H9 (cell line): ENCODE results near the gene CSF1. TPM values are rescaled to one million over a fixed set of nuclear protein-coding genes. Genes with fewer than 3 reads are reported as not detected.

Experiments used
- DNase-seq: peaks from one replicate; pipeline ENCODE4 v3.0.0-alpha.2; 2017
- H2AFZ ChIP-seq: one replicate; pipeline ENCODE4 v1.6.1; 2013; ENCODE audit warnings: mild to moderate bottlenecking, low read length, control low read depth, moderate library complexity
- H2AK5ac ChIP-seq: 2 replicates; pipeline ENCODE4 v1.6.1; 2013; ENCODE audit warnings: low read length, control low read depth, mixed read lengths; ENCODE audit not compliant: insufficient read length
- H2BK120ac ChIP-seq: one replicate; pipeline ENCODE4 v1.6.1; 2013; ENCODE audit warnings: low read depth, mild to moderate bottlenecking, low read length, control low read depth, inconsistent platforms; ENCODE audit not compliant: poor library complexity, severe bottlenecking
- H2BK12ac ChIP-seq: 2 replicates; pipeline ENCODE4 v1.6.1; 2013; ENCODE audit warnings: low read length, control low read depth, mixed read lengths, low read depth; ENCODE audit not compliant: insufficient read length
- H2BK15ac ChIP-seq: 2 replicates; pipeline ENCODE4 v1.6.1; 2013; ENCODE audit warnings: low read depth, low read length, control low read depth
- H2BK20ac ChIP-seq: one replicate; pipeline ENCODE4 v1.6.1; 2013; ENCODE audit warnings: low read depth, mild to moderate bottlenecking, low read length, control low read depth, inconsistent platforms; ENCODE audit not compliant: poor library complexity, severe bottlenecking
- H2BK5ac ChIP-seq: 2 replicates; pipeline ENCODE4 v1.6.1; 2013; ENCODE audit warnings: low read length, control low read depth, mixed read lengths; ENCODE audit not compliant: insufficient read length
- H3K14ac ChIP-seq: 2 replicates; pipeline ENCODE4 v1.6.1; 2013; ENCODE audit warnings: low read length, control low read depth; ENCODE audit not compliant: insufficient read depth
- H3K18ac ChIP-seq: 2 replicates; pipeline ENCODE4 v1.6.1; 2013; ENCODE audit warnings: low read depth, mild to moderate bottlenecking, mixed read lengths, low read length, control low read depth; ENCODE audit not compliant: insufficient read length
- H3K23ac ChIP-seq: 2 replicates; pipeline ENCODE4 v1.6.1; 2013; ENCODE audit warnings: low read length, control low read depth, mixed read lengths, low read depth; ENCODE audit not compliant: insufficient read length
- H3K23me2 ChIP-seq: 2 replicates; pipeline ENCODE4 v1.6.1; 2013; ENCODE audit warnings: low read depth, mild to moderate bottlenecking, mixed read lengths, low read length, control low read depth; ENCODE audit not compliant: insufficient read length, poor library complexity, severe bottlenecking
- H3K27ac ChIP-seq: 2 replicates; pipeline ENCODE4 v1.5.1; 2013; ENCODE audit warnings: low read length, control low read depth, mixed read lengths, low read depth; ENCODE audit not compliant: insufficient read length
- H3K27me3 ChIP-seq: 2 replicates; pipeline ENCODE4 v1.6.1; 2013; ENCODE audit warnings: low read length, control low read depth, inconsistent platforms; ENCODE audit not compliant: insufficient read depth
- H3K4ac ChIP-seq: 2 replicates; pipeline ENCODE4 v1.6.1; 2013; ENCODE audit warnings: low read depth, mild to moderate bottlenecking, control low read depth, inconsistent platforms, low read length, moderate library complexity
- H3K4me1 ChIP-seq: 2 replicates; pipeline ENCODE4 v1.6.1; 2013; ENCODE audit warnings: low read length, control low read depth, inconsistent platforms; ENCODE audit not compliant: insufficient read depth
- H3K4me2 ChIP-seq: 2 replicates; pipeline ENCODE4 v1.6.1; 2013; ENCODE audit warnings: low read length, control low read depth, mixed read lengths; ENCODE audit not compliant: insufficient read length, insufficient read depth
- H3K56ac ChIP-seq: 2 replicates; pipeline ENCODE4 v1.6.1; 2013; ENCODE audit warnings: low read depth, mild to moderate bottlenecking, mixed read lengths, low read length, control low read depth; ENCODE audit not compliant: insufficient read length
- H3K79me1 ChIP-seq: 2 replicates; pipeline ENCODE4 v1.6.1; 2013; ENCODE audit warnings: low read depth, mild to moderate bottlenecking, moderate library complexity, low read length, control low read depth, inconsistent platforms; ENCODE audit not compliant: insufficient read depth, poor library complexity, severe bottlenecking
- H3K79me2 ChIP-seq: 2 replicates; pipeline ENCODE4 v1.6.1; 2013; ENCODE audit warnings: low read length, control low read depth, inconsistent platforms; ENCODE audit not compliant: insufficient read depth
- H3K9ac ChIP-seq: 2 replicates; pipeline ENCODE4 v1.6.1; 2013; ENCODE audit warnings: low read length, control low read depth, mixed read lengths; ENCODE audit not compliant: insufficient read length; ENCODE audit errors: extremely low read depth
- H3K9me3 ChIP-seq: one replicate; pipeline ENCODE4 v1.6.1; 2013; ENCODE audit warnings: low read depth, low read length, inconsistent platforms; ENCODE audit not compliant: control insufficient read depth
- H3T11ph ChIP-seq: one replicate; pipeline ENCODE4 v1.6.1; 2013; ENCODE audit warnings: mild to moderate bottlenecking, low read length, control low read depth, inconsistent platforms
- H4K20me1 ChIP-seq: one replicate; pipeline ENCODE4 v1.6.1; 2013; ENCODE audit not compliant: control insufficient read depth, insufficient read length, insufficient read depth
- H4K5ac ChIP-seq: 2 replicates; pipeline ENCODE4 v1.6.1; 2013; ENCODE audit warnings: low read depth, mild to moderate bottlenecking, mixed read lengths, low read length, control low read depth; ENCODE audit not compliant: insufficient read length
- H4K8ac ChIP-seq: replicated peaks from 2 replicates; pipeline ENCODE4 v1.6.1; 2013; ENCODE audit warnings: low read length, control low read depth, mixed read lengths, low read depth; ENCODE audit not compliant: insufficient read length
- H4K91ac ChIP-seq: 2 replicates; pipeline ENCODE4 v1.6.1; 2013; ENCODE audit warnings: low read depth, mild to moderate bottlenecking, moderate library complexity, mixed read lengths, low read length, control low read depth; ENCODE audit not compliant: insufficient read length
- H3K27ac Mint-ChIP-seq, 3 experiments: 2 replicates in 2 of 3; 3 replicates in 1 of 3; pipeline ENCODE4 v1.8.0; 2020 to 2021; ENCODE audit warnings: mixed read lengths in 3 of 3, mild to moderate bottlenecking in 1 of 3, moderate library complexity in 1 of 3
- H3K27me3 Mint-ChIP-seq: 2 replicates; pipeline ENCODE4 v1.8.0; 2021; ENCODE audit warnings: low read depth, mild to moderate bottlenecking, moderate library complexity, mixed read lengths
- H3K36me3 Mint-ChIP-seq, 3 experiments: 2 replicates in 2 of 3; 3 replicates in 1 of 3; pipeline ENCODE4 v1.8.0; 2020 to 2021; ENCODE audit warnings: low read depth in 3 of 3, mixed read lengths in 3 of 3; ENCODE audit not compliant: insufficient read depth in 1 of 3
- H3K4me1 Mint-ChIP-seq, 2 experiments: 2 replicates each; pipeline ENCODE4 v1.8.0; 2020; ENCODE audit warnings: mixed read lengths in 2 of 2
- H3K4me3 Mint-ChIP-seq, 2 experiments: 2 replicates in 1 of 2; 3 replicates in 1 of 2; pipeline ENCODE4 v1.8.0; 2020 to 2021; ENCODE audit warnings: mild to moderate bottlenecking in 2 of 2, mixed read lengths in 2 of 2, moderate library complexity in 1 of 2
- H3K9me3 Mint-ChIP-seq, 2 experiments: 2 replicates in 1 of 2; 3 replicates in 1 of 2; pipeline ENCODE4 v1.8.0; 2020; ENCODE audit warnings: mild to moderate bottlenecking in 2 of 2, mixed read lengths in 2 of 2, moderate library complexity in 1 of 2
- CTCF ChIP-seq: fragments of 200-600 bp; sonication (generic); conservative IDR thresholded peaks from 3 replicates; pipeline ENCODE4 v1.8.0; 2021; ENCODE audit warnings: antibody characterized with exemption, mild to moderate bottlenecking
- WGBS: extraction: QIAGEN DNeasy Blood & Tissue Kit; methylation state at CpG from one replicate; pipeline ENCODE4 v1.1.7; 2013; ENCODE audit warnings: missing lambda C conversion rate, low lambda C conversion rate, mixed read lengths; ENCODE audit not compliant: insufficient read length; ENCODE audit errors: extremely low coverage; 5-methylcytosine and 5-hydroxymethylcytosine counted together
- total RNA-seq: library from RNA; stranded (reverse); gene quantifications from 2 replicates; pipeline ENCODE4 v1.2.1, GENCODE V29; 2021

The CSF1 gene
- total RNA-seq, 1 experiment from 2014 or later, result 2.3 TPM

GRCh38 chr1:109954041-109954512 lies 43.4 kb downstream of the CSF1 start:
- Histone ChIP-seq H3K27me3 (peaks cover 12% of the 10 kb centered on the region; the same call in 1 of the 2 replicates), H4K5ac (no peak overlapping the region), H3K14ac (no peak overlapping the region), H2BK15ac (no peak overlapping the region), H2AFZ (no peak overlapping the region), H3K9ac (no peak overlapping the region), H2BK5ac (no peak overlapping the region), H3K4me2 (no peak overlapping the region), H3K56ac (no peak overlapping the region), H3K79me2 (no peaks in the 10 kb centered on the region), H2BK20ac (no peak overlapping the region), H3T11ph (no peak overlapping the region), H3K4me1 (no peaks in the 10 kb centered on the region), H3K4ac (no peak overlapping the region), H2BK120ac (no peak overlapping the region), H4K20me1 (no peaks in the 10 kb centered on the region), H3K9me3 (no peaks in the 10 kb centered on the region), H3K79me1 (no peaks in the 10 kb centered on the region), H3K23me2 (no peaks in the 10 kb centered on the region), H3K23ac (no peak overlapping the region), H4K8ac (no peak overlapping the region), H3K27ac (no peak overlapping the region), H2BK12ac (no peak overlapping the region), H3K18ac (no peak overlapping the region), H4K91ac (no peak overlapping the region), H2AK5ac (no peak overlapping the region)
- H3K9me3 Mint-ChIP-seq, result no peaks in the 10 kb centered on the region
- no peak overlapping the region for H3K27ac Mint-ChIP-seq
- no CpG with 5 or more reads among the region's 1 CpG for WGBS
- H3K4me1 Mint-ChIP-seq, result peaks cover 0 to 25% of the 10 kb centered on the region in 2 experiments
- no peak for TF ChIP-seq CTCF
- peaks cover 41% of the 10 kb centered on the region for H3K27me3 Mint-ChIP-seq
- no peak for DNase-seq
- H3K36me3 Mint-ChIP-seq, result no peaks in the 10 kb centered on the region
- H3K4me3 Mint-ChIP-seq, result no peak overlapping the region
